B cell (primary cell): ENCODE measurements around the gene PARP8. TPM values are rescaled to one million over a fixed set of nuclear protein-coding genes. Genes with fewer than 3 reads are reported as not detected.
"Not testable (repeated sequence)": the region's sequence is repeated elsewhere in the genome, so short reads cannot be mapped to it uniquely, and the experiment has no call there.

Experiments used
- ATAC-seq: fragments of 200-7000 bp; cut with Tn5 transposase; one replicate; pipeline ENCODE4 v1.10.0; 2021; ENCODE audit warnings: low read depth, mild to moderate bottlenecking, moderate number of reproducible peaks, moderate library complexity
- CTCF ChIA-PET: fragments of 350-600 bp; sonication (Branson Sonifier 250); formaldehyde crosslinking; loops from one replicate; lab custom pipeline; 2021; ENCODE audit warnings: antibody characterized with exemption, inconsistent platforms; lab: Charles Lee
- POLR2A ChIA-PET: fragments of 350-600 bp; sonication (Branson Sonifier 250); formaldehyde crosslinking; loops from one replicate; lab custom pipeline; 2021; ENCODE audit warnings: antibody characterized with exemption; lab: Charles Lee
- DNase-seq: peaks from one replicate; pipeline ENCODE4 v3.0.0; 2013
- H2AFZ ChIP-seq: 2 replicates; pipeline ENCODE4 v1.6.1; 2012; ENCODE audit warnings: mild to moderate bottlenecking, low read depth, low read length; ENCODE audit not compliant: insufficient read depth, poor library complexity, severe bottlenecking
- H3K27ac ChIP-seq, 2 donors: 1 replicate in 1 of 2; 2 replicates in 1 of 2; pipeline ENCODE4 v1.5.1; 2012 to 2013; ENCODE audit warnings: low read length in 2 of 2, mild to moderate bottlenecking in 2 of 2, moderate library complexity in 1 of 2
- H3K27me3 ChIP-seq, 4 experiments: fragments of 200-600 bp in 1 of 4; sonication (generic) in 1 of 4; replicated peaks in 1 of 4; 1 replicate in 2 of 4; 2 replicates in 2 of 4; pipeline versions ENCODE4 v1.6.1 to v1.7.0; 2013 to 2016; ENCODE audit warnings: low read length in 3 of 4, mild to moderate bottlenecking in 2 of 4, mixed read lengths in 1 of 4, moderate library complexity in 1 of 4; ENCODE audit not compliant: insufficient read depth in 4 of 4, control insufficient read depth in 3 of 4; ENCODE audit errors: control extremely low read depth in 1 of 4
- H3K36me3 ChIP-seq, 2 experiments: replicated peaks in 1 of 2; 1 replicate in 1 of 2; 2 replicates in 1 of 2; pipeline versions ENCODE4 v1.6.1 to v1.7.1; 2013; ENCODE audit warnings: low read length in 1 of 2; ENCODE audit not compliant: insufficient read depth in 2 of 2, control insufficient read depth in 1 of 2; ENCODE audit errors: control extremely low read depth in 1 of 2, extremely low read depth in 1 of 2
- H3K4me1 ChIP-seq, 2 donors: fragments of 200-600 bp in 1 of 2; sonication (generic) in 1 of 2; 1 replicate in 1 of 2; 2 replicates in 1 of 2; pipeline versions ENCODE4 v1.5.1 to v1.6.1; 2013 to 2017; ENCODE audit warnings: low read length in 2 of 2; ENCODE audit not compliant: control insufficient read depth in 2 of 2, insufficient read depth in 2 of 2
- H3K4me2 ChIP-seq: replicated peaks from 2 replicates; pipeline ENCODE3; 2012; ENCODE audit warnings: mild to moderate bottlenecking, low read depth, low read length; ENCODE audit not compliant: poor library complexity, severe bottlenecking
- H3K4me3 ChIP-seq, 5 experiments: fragments of 200-600 bp in 1 of 5; sonication (generic) in 1 of 5; 1 replicate in 3 of 5; 2 replicates in 2 of 5; pipeline versions ENCODE4 v1.5.1 to v1.7.0; 2011 to 2016; ENCODE audit warnings: low read length in 4 of 5, mild to moderate bottlenecking in 4 of 5, low read depth in 2 of 5, control low read depth in 1 of 5, moderate library complexity in 1 of 5; ENCODE audit not compliant: insufficient read depth in 1 of 5; ENCODE audit errors: control extremely low read depth in 1 of 5, extremely low read depth in 1 of 5
- H3K79me2 ChIP-seq: fragments of 200-600 bp; sonication (generic); one replicate; pipeline ENCODE4 v1.6.0; 2016; ENCODE audit warnings: low read length; ENCODE audit not compliant: control insufficient read depth, insufficient read depth
- H3K9ac ChIP-seq: fragments of 200-600 bp; sonication (generic); 2 replicates; pipeline ENCODE4 v1.6.1; 2017; ENCODE audit warnings: mild to moderate bottlenecking, low read length, moderate library complexity
- H3K9me3 ChIP-seq, 3 donors: one replicate each; pipeline versions ENCODE4 v1.6.1 to v1.7.1; 2013; ENCODE audit warnings: low read length in 2 of 3; ENCODE audit not compliant: control insufficient read depth in 2 of 3, insufficient read depth in 1 of 3; ENCODE audit errors: control extremely low read depth in 1 of 3
- H4K20me1 ChIP-seq: 2 replicates; pipeline ENCODE4 v1.6.0; 2012; ENCODE audit warnings: mild to moderate bottlenecking, low read length; ENCODE audit not compliant: insufficient read depth, control insufficient read depth, poor library complexity, severe bottlenecking
- H3K27ac Mint-ChIP-seq: one replicate; pipeline ENCODE4 v1.8.0; 2021; ENCODE audit warnings: mixed read lengths
- H3K27me3 Mint-ChIP-seq: one replicate; pipeline ENCODE4 v1.8.0; 2021; ENCODE audit warnings: mixed read lengths
- H3K4me1 Mint-ChIP-seq: one replicate; pipeline ENCODE4 v1.8.0; 2021; ENCODE audit warnings: mixed read lengths
- H3K4me3 Mint-ChIP-seq: one replicate; pipeline ENCODE4 v1.8.0; 2021; ENCODE audit warnings: mixed read lengths
- H3K9me3 Mint-ChIP-seq: one replicate; pipeline ENCODE4 v1.8.0; 2022; ENCODE audit warnings: mixed read lengths; ENCODE audit not compliant: insufficient read depth
- EZH2 ChIP-seq: IDR thresholded peaks from 2 replicates; pipeline ENCODE4 v1.6.1; 2012; ENCODE audit warnings: borderline replicate concordance, low read depth, mild to moderate bottlenecking, moderate library complexity, low read length; ENCODE audit not compliant: insufficient read depth, poor library complexity, severe bottlenecking
- WGBS: methylation state at CpG from one replicate; pipeline ENCODE4 v1.1.5; 2013; ENCODE audit warnings: missing lambda C conversion rate; ENCODE audit not compliant: insufficient coverage; 5-methylcytosine and 5-hydroxymethylcytosine counted together
- intact Hi-C: fragments of 100-400 bp; cut with micrococcal nuclease; formaldehyde crosslinking; loops from one replicate; pipeline ENCODE4 v1.10.0; 2022
- polyA plus RNA-seq: library from polyadenylated mRNA; depleted of rRNA; stranded (reverse); fragments of >200 nt; gene quantifications from 2 replicates; pipeline ENCODE4 v1.2.3, GENCODE V29; 2012
- total RNA-seq, 2 donors: library from RNA; stranded (reverse); fragments of 120-200 nt in 1 of 2; gene quantifications; 1 replicate in 1 of 2; 2 replicates in 1 of 2; pipeline versions ENCODE4 v1.2.3 to v1.2.4, GENCODE V29; 2013 to 2022
- TF ChIP-seq, protein P1 (sequence below): fragments of 200-600 bp; IDR thresholded peaks from one replicate; pipeline ENCODE4 v1.8.0; 2022; ENCODE audit warnings: antibody characterized with exemption, mild to moderate bottlenecking

Gene PARP8
- total and polyA plus RNA-seq, 2 donors (not counting 1 experiment from before 2014, with no cell fraction given): 36.2 to 83.6 TPM

GRCh38 chr5:50691399-50692016 is 25.1 kb downstream of the PARP8 start:
- CTCF ChIA-PET: no interaction called here
- intact Hi-C loops: no loop called here

GRCh38 chr5:50694027-50694590 is 27.7 kb downstream of the PARP8 start:
- H3K79me2 ChIP-seq: peaks cover 92% of the 10 kb centered on the region
- Mint-ChIP-seq H3K9me3 (no peaks in the 10 kb centered on the region), H3K27me3 (no peaks in the 10 kb centered on the region), H3K27ac (no peak overlapping the region), H3K4me1 (peaks cover 38% of the 10 kb centered on the region), H3K4me3 (no peak overlapping the region)
- no peak overlapping the region for H3K27ac ChIP-seq
- no peaks in the 10 kb centered on the region for H3K27me3 ChIP-seq
- intact Hi-C loops: no loop called here
- no peak overlapping the region for H3K9ac ChIP-seq
- no peak overlapping the region for H3K4me3 ChIP-seq
- ChIA-PET POLR2A (no interaction called here), CTCF (no interaction called here)
- peaks cover 7% of the 10 kb centered on the region in 2 donors for H3K4me1 ChIP-seq
- peaks cover 2 to 4% of the 10 kb centered on the region in 2 experiments for H3K36me3 ChIP-seq
- H3K4me2 ChIP-seq: no peak overlapping the region
- no peak for DNase-seq
- no peak overlapping the region for H2AFZ ChIP-seq
- TF ChIP-seq, protein P1, sequence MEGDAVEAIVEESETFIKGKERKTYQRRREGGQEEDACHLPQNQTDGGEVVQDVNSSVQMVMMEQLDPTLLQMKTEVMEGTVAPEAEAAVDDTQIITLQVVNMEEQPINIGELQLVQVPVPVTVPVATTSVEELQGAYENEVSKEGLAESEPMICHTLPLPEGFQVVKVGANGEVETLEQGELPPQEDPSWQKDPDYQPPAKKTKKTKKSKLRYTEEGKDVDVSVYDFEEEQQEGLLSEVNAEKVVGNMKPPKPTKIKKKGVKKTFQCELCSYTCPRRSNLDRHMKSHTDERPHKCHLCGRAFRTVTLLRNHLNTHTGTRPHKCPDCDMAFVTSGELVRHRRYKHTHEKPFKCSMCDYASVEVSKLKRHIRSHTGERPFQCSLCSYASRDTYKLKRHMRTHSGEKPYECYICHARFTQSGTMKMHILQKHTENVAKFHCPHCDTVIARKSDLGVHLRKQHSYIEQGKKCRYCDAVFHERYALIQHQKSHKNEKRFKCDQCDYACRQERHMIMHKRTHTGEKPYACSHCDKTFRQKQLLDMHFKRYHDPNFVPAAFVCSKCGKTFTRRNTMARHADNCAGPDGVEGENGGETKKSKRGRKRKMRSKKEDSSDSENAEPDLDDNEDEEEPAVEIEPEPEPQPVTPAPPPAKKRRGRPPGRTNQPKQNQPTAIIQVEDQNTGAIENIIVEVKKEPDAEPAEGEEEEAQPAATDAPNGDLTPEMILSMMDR: no peak
- no peaks in the 10 kb centered on the region for H3K9me3 ChIP-seq
- peaks cover 12% of the 10 kb centered on the region for H4K20me1 ChIP-seq
- no peak for ATAC-seq

More at GRCh38 chr5:50691399-50692016, 25.1 kb downstream of the PARP8 start:
- Histone ChIP-seq H3K27me3 (no peaks in the 10 kb centered on the region), H3K9ac (no peak overlapping the region), H3K4me1 (no peaks in the 10 kb centered on the region), H2AFZ (no peak overlapping the region), H3K4me3 (no peak overlapping the region), H3K27ac (no peak overlapping the region), H3K9me3 (peaks cover 0 to 3% (median 0%) of the 10 kb centered on the region in 3 donors), H3K4me2 (no peak overlapping the region), H4K20me1 (peaks cover 16% of the 10 kb centered on the region), H3K79me2 (peaks cover 86% of the 10 kb centered on the region), H3K36me3 (peaks cover 3 to 4% of the 10 kb centered on the region in 2 experiments)
- TF ChIP-seq, protein P1: no peak
- TF ChIP-seq EZH2: no peak
- ATAC-seq (no peak), DNase-seq (no peak)
- no peaks in the 10 kb centered on the region for H3K27me3 Mint-ChIP-seq
- peaks cover 35% of the 10 kb centered on the region for H3K4me1 Mint-ChIP-seq
- 97% methylated on average over 3 of the region's 5 CpGs for WGBS
- POLR2A ChIA-PET: no interaction called here
- H3K9me3 Mint-ChIP-seq: no peaks in the 10 kb centered on the region
- no peak overlapping the region for H3K27ac Mint-ChIP-seq
- H3K4me3 Mint-ChIP-seq: no peak overlapping the region

GRCh38 chr5:50694626-50695025 is 28.2 kb downstream of the PARP8 start:
- H3K4me3 ChIP-seq, H3K9ac ChIP-seq, H3K9me3 Mint-ChIP-seq, H3K27me3 ChIP-seq, H2AFZ ChIP-seq, H3K9me3 ChIP-seq, H3K36me3 ChIP-seq, CTCF ChIA-PET, H3K27ac Mint-ChIP-seq, H4K20me1 ChIP-seq, H3K27me3 Mint-ChIP-seq, H3K4me3 Mint-ChIP-seq, ATAC-seq, DNase-seq, intact Hi-C loops, POLR2A ChIA-PET, H3K4me2 ChIP-seq, H3K27ac ChIP-seq, H3K4me1 ChIP-seq: not testable (repeated sequence)
- peaks cover 93% of the 10 kb centered on the region for H3K79me2 ChIP-seq
- WGBS: 92% methylated on average over 3 of the region's 4 CpGs
- peaks cover 39% of the 10 kb centered on the region for H3K4me1 Mint-ChIP-seq
